Osteocyte (in vitro differentiated cells): ENCODE data around the gene WEE2. TPM values are rescaled to one million over a fixed set of nuclear protein-coding genes. Genes with fewer than 3 reads are reported as not detected.

ENCODE experiments used
- DNase-seq: peaks from one replicate; pipeline ENCODE4 v3.0.0; 2021; ENCODE audit warnings: mixed read lengths; ENCODE audit not compliant: unreplicated experiment; ENCODE audit errors: extremely low spot score
- H3K27ac Mint-ChIP-seq: one replicate; pipeline ENCODE4 v1.8.0; 2021; ENCODE audit warnings: mild to moderate bottlenecking, mixed read lengths; ENCODE audit not compliant: unreplicated experiment
- H3K27me3 Mint-ChIP-seq: one replicate; pipeline ENCODE4 v1.8.0; 2021; ENCODE audit warnings: mixed read lengths; ENCODE audit not compliant: unreplicated experiment
- H3K36me3 Mint-ChIP-seq: one replicate; pipeline ENCODE4 v1.8.0; 2021; ENCODE audit warnings: mixed read lengths; ENCODE audit not compliant: unreplicated experiment
- H3K4me1 Mint-ChIP-seq: one replicate; pipeline ENCODE4 v1.8.0; 2021; ENCODE audit warnings: mixed read lengths; ENCODE audit not compliant: unreplicated experiment
- H3K4me3 Mint-ChIP-seq: one replicate; pipeline ENCODE4 v1.8.0; 2021; ENCODE audit warnings: mild to moderate bottlenecking, moderate library complexity, mixed read lengths; ENCODE audit not compliant: unreplicated experiment
- H3K9me3 Mint-ChIP-seq: one replicate; pipeline ENCODE4 v1.8.0; 2021; ENCODE audit warnings: mixed read lengths; ENCODE audit not compliant: unreplicated experiment
- CTCF ChIP-seq: fragments of 200-600 bp; sonication (generic); IDR thresholded peaks from 2 replicates; pipeline ENCODE4 v1.5.0; 2021; ENCODE audit warnings: antibody characterized with exemption, mild to moderate bottlenecking, moderate library complexity
- total RNA-seq: library from RNA; stranded (reverse); gene quantifications from 2 replicates; pipeline ENCODE4 v1.2.1, GENCODE V29; 2021

The WEE2 gene
- total RNA-seq, 1 donor from 2014 or later, result not detected

GRCh38 chr7:141665208-141666035, 42.7 kb upstream of the WEE2 start:
- no peaks in the 10 kb centered on the region for H3K27me3 Mint-ChIP-seq
- no peaks in the 10 kb centered on the region for H3K4me1 Mint-ChIP-seq
- H3K9me3 Mint-ChIP-seq, result no peaks in the 10 kb centered on the region
- H3K4me3 Mint-ChIP-seq, result no peak overlapping the region
- H3K27ac Mint-ChIP-seq, result no peak overlapping the region
- DNase-seq, result peak; percentile 65
- peaks cover 24% of the 10 kb centered on the region for H3K36me3 Mint-ChIP-seq
- TF ChIP-seq CTCF, result no peak

- peaks cover 24% of the 10 kb centered on the region for H3K36me3 Mint-ChIP-seq
- no peak for TF ChIP-seq CTCF
- no peaks in the 10 kb centered on the region for H3K27me3 Mint-ChIP-seq
- DNase-seq, result no peak
- no peak overlapping the region for H3K27ac Mint-ChIP-seq
- H3K4me1 Mint-ChIP-seq, result no peaks in the 10 kb centered on the region
- no peaks in the 10 kb centered on the region for H3K9me3 Mint-ChIP-seq
- no peak overlapping the region for H3K4me3 Mint-ChIP-seq
Observed at GRCh38 chr7:141666071-141666470, 42.1 kb upstream of the WEE2 start.

- Mint-ChIP-seq H3K9me3 (no peaks in the 10 kb centered on the region), H3K36me3 (peaks cover 22% of the 10 kb centered on the region), H3K27ac (no peak overlapping the region), H3K4me3 (no peak overlapping the region), H3K27me3 (no peaks in the 10 kb centered on the region), H3K4me1 (no peaks in the 10 kb centered on the region)
- TF ChIP-seq CTCF, result no peak
- no peak for DNase-seq
Observed at GRCh38 chr7:141668853-141669252, 39.3 kb upstream of the WEE2 start.

- H3K27me3 Mint-ChIP-seq, result no peaks in the 10 kb centered on the region
- no peak for TF ChIP-seq CTCF
- no peak overlapping the region for H3K4me3 Mint-ChIP-seq
- DNase-seq, result no peak
- no peaks in the 10 kb centered on the region for H3K4me1 Mint-ChIP-seq
- no peaks in the 10 kb centered on the region for H3K9me3 Mint-ChIP-seq
- peaks cover 16% of the 10 kb centered on the region for H3K36me3 Mint-ChIP-seq
- H3K27ac Mint-ChIP-seq, result no peak overlapping the region
Observed at GRCh38 chr7:141671705-141672496, 36.3 kb upstream of the WEE2 start.

- Mint-ChIP-seq H3K27me3 (no peaks in the 10 kb centered on the region), H3K4me3 (no peak overlapping the region), H3K4me1 (no peaks in the 10 kb centered on the region), H3K27ac (no peak overlapping the region), H3K9me3 (no peaks in the 10 kb centered on the region), H3K36me3 (peaks cover 16% of the 10 kb centered on the region)
- no peak for TF ChIP-seq CTCF
- no peak for DNase-seq
Observed at GRCh38 chr7:141673346-141673745, 34.8 kb upstream of the WEE2 start.
